NCI-H187 treated with DMSO at 0.1 percent for 48 hours (cell line): Measurements from ENCODE around the gene PCDHGA11.
"Not testable (repeated sequence)": the region's sequence is repeated elsewhere in the genome, so short reads cannot be mapped to it uniquely, and the experiment has no call there.

Experiments
- DNase-seq: peaks from one replicate; lab custom pipeline; 2025; lab: John Stamatoyannopoulos, UW

PCDHGA11 gene

DNA sequence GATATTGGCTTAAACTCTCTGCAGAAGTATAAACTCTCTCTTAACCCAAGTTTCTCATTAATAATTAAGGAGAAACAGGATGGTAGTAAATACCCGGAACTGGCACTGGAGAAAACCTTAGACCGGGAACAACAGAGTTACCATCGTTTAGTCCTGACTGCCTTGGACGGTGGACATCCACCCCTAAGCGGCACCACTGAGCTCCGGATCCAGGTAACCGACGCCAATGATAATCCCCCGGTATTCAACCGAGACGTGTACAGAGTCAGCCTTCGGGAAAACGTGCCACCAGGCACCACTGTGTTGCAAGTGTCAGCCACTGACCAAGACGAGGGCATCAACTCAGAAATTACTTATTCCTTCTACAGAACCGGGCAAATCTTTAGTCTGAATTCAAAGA, 22.2 kb upstream of the PCDHGA11 start:
- DNase-seq: no peak

DNA sequence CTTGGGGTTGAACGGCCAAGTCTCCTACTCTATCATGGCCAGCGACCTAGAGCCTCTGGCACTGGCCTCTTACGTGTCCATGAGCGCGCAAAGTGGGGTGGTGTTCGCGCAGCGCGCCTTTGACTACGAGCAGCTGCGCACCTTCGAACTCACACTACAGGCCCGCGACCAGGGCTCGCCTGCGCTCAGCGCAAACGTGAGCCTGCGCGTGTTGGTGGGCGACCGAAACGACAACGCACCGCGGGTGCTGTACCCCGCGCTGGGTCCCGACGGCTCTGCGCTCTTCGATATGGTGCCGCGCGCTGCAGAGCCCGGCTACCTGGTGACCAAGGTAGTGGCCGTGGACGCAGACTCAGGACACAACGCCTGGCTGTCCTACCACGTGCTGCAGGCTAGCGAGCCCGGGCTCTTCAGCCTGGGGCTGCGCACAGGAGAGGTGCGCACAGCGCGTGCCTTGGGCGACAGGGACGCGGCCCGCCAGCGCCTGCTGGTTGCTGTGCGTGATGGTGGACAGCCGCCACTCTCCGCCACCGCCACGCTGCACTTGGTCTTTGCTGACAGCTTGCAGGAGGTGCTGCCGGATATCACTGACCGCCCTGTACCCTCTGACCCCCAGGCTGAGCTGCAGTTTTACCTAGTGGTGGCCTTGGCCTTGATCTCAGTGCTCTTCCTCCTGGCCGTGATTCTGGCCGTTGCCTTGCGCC, 21.1 kb upstream of the PCDHGA11 start:
- no peak for DNase-seq

DNA sequence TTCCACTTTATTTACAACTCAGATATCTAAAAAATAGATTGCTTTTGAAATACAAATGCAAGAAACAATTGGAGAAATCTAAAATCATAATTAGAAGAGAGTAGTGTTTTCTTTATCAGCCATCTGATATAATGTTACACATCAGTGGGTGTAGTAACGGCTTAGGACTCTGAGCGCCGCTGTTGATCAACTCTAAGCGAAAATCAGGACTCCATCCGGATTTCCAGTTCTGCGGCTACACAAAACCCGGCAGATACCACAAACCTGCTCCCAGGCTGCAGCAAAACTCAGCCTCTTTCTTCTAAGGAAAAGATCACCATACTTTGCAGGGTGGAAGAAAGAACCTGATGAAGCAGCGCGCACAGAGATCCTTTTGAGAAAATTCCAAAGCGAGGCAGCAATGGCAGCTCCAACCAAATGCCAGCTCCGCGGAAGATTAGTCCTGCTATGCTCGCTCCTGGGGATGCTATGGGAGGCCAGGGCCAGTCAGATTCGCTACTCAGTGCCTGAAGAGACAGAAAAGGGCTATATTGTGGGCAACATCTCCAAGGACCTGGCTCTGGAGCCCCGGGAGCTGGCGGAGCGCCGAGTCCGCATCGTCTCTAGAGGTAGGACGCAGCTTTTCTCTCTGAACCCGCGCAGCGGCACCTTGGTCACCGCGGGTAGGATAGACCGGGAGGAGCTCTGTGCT, 18.2 kb upstream of the PCDHGA11 start, which contains the start of gene PCDHGA9:
TSS of gene PCDHGA9 (plus strand) at position 226 of the 691 bp plus-strand sequence. CDS start at position 401, 175 bp downstream.
- no peak for DNase-seq

- no peak for DNase-seq
These were observed 17.5 kb upstream of the PCDHGA11 start for GRCh38 chr5:141403387-141403786.

DNA sequence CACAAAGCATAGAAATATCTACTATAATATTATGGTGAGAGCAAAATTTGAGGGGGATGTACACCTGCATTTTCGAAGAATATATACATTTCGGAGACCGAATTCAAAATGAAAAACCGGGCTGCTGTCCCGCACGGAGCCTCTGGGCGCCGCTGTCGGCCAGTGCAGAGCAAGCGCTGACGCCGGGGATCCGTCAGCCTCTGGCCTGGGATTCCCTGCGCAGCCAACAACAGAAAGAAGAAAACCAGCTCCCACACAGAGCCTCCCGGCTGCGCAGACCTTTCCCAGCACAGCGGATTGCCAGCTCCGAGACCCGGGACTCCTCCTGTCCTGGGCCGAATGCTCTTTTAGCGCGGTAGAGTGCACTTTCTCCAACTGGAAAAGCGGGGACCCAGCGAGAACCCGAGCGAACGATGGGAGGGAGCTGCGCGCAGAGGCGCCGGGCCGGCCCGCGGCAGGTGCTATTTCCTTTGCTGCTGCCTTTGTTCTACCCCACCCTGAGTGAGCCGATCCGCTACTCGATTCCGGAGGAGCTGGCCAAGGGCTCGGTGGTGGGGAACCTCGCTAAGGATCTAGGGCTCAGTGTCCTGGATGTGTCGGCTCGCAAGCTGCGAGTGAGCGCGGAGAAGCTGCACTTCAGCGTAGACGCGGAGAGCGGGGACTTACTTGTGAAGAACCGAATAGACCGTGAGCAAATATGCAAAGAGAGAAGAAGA, 12.9 kb upstream of the PCDHGA11 start, which contains the start of gene PCDHGB6:
TSS of gene PCDHGB6 (plus strand) at position 232 of the 716 bp plus-strand sequence. CDS start at position 414, 182 bp downstream.
- not testable (repeated sequence) for DNase-seq

- no peak for DNase-seq
These were observed 11.1 kb upstream of the PCDHGA11 start for GRCh38 chr5:141409598-141410306.

DNA sequence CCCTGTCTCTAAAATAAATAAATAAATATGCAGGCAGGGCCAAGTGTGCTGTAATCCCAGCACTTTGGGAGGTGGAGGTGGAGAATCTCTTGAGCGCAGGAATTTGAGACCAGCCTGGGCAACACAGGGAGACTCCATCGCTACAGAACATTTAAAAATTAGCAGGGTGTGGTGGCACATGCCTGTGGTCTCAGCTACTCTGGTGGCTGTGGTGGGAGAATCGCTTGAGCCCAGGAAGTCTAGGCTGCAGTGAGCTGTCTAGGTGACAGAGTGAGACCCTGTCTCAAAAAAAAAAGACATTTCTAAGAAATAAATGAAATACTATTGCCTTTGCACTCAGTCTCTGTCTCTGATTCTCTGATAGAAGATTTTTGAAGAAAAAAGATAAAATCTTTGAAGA, 9.3 kb upstream of the PCDHGA11 start:
- no peak for DNase-seq

DNA sequence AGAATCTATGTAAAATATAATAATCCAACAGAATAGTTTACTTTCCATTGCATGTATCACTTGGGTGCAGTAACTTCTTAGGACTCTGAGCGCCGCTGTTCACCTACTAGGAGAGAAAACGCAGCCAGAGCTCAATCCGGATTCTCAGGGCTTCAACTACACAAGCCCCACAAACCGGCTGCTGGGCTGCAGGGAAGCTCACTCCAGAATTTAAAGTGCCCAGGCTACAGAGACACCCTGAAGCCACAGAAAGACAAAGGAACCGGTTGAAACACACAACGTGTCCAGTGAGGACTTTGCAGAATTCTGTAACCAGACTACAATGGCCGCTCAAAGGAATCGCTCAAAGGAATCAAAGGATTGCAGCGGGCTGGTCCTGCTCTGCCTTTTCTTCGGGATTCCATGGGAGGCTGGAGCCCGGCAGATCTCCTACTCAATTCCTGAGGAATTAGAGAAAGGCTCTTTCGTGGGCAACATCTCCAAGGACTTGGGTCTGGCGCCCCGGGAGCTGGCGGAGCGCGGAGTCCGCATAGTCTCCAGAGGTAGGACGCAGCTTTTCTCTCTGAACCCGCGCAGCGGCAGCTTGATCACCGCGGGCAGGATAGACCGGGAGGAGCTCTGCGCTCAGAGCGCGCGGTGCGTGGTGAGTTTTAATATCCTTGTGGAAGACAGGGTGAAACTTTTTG, 7.9 kb upstream of the PCDHGA11 start, which contains the start of gene PCDHGA10:
TSS of gene PCDHGA10 (plus strand) at position 134 of the 686 bp plus-strand sequence. CDS start at position 323, 189 bp downstream.
- no peak for DNase-seq

DNA sequence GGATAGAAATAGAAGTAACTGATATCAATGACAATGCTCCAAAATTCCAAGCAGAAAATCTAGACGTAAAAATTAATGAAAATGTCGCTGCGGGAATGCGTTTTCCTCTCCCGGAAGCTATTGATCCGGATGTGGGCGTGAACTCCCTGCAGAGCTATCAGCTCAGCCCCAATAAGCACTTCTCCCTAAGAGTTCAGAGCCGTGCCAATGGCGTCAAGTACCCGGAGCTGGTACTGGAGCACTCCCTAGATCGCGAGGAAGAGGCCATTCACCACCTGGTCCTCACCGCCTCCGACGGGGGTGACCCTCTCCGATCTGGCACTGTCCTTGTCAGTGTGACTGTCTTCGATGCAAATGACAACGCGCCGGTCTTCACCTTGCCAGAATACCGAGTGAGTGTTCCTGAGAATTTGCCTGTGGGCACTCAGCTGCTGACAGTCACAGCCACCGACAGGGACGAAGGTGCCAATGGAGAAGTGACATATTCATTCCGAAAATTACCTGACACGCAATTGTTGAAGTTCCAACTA, 7.2 kb upstream of the PCDHGA11 start:
- DNase-seq: no peak

- DNase-seq: not testable (repeated sequence)
These were observed 6.1 kb upstream of the PCDHGA11 start for GRCh38 chr5:141414548-141415274.

- DNase-seq: not testable (repeated sequence)
These were observed 5.6 kb upstream of the PCDHGA11 start for GRCh38 chr5:141415275-141415618.

- DNase-seq: not testable (repeated sequence)
These were observed 3.2 kb upstream of the PCDHGA11 start, which contains the start of gene PCDHGB7 for GRCh38 chr5:141417494-141418172. Gene PCDHGB7 (plus strand): TSS chr5:141417677. CDS start chr5:141417860, 183 bp downstream.

DNA sequence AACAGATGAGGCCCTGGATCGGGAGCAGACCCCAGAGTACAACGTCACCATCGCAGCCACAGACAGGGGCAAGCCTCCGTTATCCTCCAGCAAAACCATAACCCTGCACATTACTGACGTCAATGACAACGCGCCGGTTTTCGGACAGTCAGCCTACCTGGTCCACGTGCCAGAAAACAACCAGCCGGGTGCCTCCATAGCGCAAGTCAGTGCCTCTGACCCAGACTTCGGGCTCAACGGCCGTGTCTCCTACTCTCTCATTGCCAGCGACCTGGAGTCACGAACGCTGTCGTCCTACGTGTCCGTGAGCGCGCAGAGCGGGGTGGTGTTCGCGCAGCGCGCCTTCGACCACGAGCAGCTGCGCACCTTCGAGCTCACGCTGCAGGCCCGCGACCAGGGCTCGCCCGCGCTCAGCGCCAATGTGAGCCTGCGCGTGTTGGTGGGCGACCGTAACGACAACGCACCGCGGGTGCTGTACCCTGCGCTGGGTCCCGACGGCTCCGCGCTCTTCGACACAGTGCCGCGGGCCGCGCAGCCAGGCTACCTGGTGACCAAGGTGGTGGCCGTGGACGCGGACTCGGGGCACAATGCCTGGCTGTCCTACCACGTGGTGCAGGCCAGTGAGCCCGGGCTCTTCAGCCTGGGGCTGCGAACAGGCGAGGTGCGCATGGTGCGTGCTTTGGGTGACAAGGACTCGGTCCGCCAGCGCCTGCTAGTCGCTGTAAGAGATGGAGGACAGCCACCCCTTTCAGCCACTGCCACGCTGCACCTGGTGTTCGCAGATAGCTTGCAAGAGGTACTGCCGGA, 1.6 kb upstream of the PCDHGA11 start:
- DNase-seq: no peak

DNA sequence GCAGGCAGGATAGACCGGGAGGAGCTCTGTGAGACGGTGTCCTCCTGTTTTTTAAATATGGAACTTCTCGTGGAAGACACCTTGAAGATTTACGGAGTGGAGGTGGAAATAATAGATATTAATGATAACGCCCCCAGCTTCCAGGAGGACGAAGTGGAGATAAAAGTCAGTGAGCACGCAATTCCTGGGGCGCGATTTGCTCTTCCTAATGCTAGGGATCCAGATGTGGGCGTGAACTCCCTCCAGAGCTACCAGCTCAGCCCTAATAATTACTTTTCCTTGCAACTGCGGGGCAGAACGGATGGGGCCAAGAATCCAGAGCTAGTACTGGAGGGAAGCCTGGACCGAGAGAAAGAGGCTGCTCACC, 621 bp downstream of the PCDHGA11 start:
- no peak for DNase-seq

DNA sequence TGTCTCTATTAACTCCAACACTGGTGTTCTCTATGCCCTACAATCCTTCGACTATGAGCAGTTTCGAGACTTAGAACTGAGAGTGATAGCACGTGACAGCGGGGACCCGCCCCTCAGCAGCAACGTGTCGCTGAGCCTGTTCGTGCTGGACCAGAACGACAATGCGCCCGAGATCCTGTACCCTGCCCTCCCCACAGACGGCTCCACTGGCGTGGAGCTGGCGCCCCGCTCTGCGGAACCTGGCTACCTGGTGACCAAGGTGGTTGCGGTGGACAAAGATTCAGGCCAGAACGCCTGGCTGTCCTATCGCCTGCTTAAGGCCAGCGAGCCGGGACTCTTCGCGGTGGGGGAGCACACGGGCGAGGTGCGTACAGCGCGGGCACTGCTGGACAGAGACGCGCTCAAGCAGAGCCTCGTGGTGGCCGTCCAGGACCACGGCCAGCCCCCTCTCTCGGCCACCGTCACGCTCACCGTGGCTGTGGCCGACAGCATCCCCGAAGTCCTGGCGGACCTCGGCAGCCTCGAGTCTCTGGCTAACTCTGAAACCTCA, 2.0 kb downstream of the PCDHGA11 start:
- DNase-seq: no peak

DNA sequence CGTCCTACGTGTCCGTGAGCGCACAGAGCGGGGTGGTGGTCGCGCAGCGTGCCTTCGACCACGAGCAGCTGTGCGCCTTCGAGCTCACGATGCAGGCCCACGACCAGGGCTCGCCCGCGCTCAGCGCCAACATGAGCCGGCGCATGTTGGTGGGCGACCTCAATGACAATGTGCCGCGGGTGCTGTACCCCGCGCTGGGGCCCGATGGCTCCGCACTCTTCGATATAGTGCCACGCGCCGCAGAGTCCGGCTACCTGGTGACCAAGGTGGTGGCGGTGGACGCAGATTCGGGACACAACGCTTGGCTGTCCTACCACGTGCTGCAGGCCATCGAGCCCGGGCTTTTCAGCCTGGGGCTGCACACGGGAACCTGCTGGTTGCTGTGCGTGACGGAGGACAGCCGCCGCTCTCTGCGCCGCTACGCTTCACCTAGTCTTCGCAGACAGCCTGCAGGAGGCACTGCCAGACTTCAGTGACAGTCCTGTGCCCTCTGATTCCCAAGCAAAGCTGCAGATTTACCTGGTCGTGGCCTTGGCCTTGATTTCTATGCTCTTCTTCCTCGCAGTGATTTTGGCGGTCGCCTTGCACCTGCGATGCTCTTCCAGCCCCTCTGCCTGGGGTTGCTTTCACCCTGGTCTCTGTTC, 7.1 kb downstream of the PCDHGA11 start:
- DNase-seq: no peak

- no peak for DNase-seq
These were observed 9.7 kb downstream of the PCDHGA11 start, which contains the start of gene PCDHGA12 for GRCh38 chr5:141430332-141431113. Gene PCDHGA12 (plus strand): TSS chr5:141430507. CDS start chr5:141430760, 253 bp downstream.
